GM19438 (cell line): ENCODE measurements around the gene SH3TC1.

ENCODE experiments used
- ATAC-seq: cut with Tn5 transposase; IDR thresholded peaks from one replicate; pipeline ENCODE4 v1.9.1; 2021; ENCODE audit warnings: low read depth; ENCODE audit not compliant: unreplicated experiment

Gene SH3TC1

GRCh38 chr4:8240211-8241041, 41.3 kb downstream of the SH3TC1 start:
- no peak for ATAC-seq

- ATAC-seq = no peak
Measured at GRCh38 chr4:8241211-8241779, 42.2 kb downstream of the SH3TC1 start.

- ATAC-seq = peak; percentile 68
Measured at GRCh38 chr4:8241895-8242696, 43.0 kb downstream of the SH3TC1 start.

- ATAC-seq = no peak
Measured at GRCh38 chr4:8242782-8243560, 43.9 kb downstream of the SH3TC1 start.

GRCh38 chr4:8244001-8244757, 45.1 kb downstream of the SH3TC1 start:
- no peak for ATAC-seq

GRCh38 chr4:8244931-8245460, 45.9 kb downstream of the SH3TC1 start:
- no peak for ATAC-seq

GRCh38 chr4:8245884-8246833, 47.1 kb downstream of the SH3TC1 start:
- ATAC-seq = no peak

- ATAC-seq = no peak
Measured at GRCh38 chr4:8247047-8247930, 48.2 kb downstream of the SH3TC1 start.

- no peak for ATAC-seq
Measured at GRCh38 chr4:8248091-8248490, 49.0 kb downstream of the SH3TC1 start.

- ATAC-seq = no peak
Measured at GRCh38 chr4:8250227-8250626, 51.1 kb downstream of the SH3TC1 start.

- no peak for ATAC-seq
Measured at GRCh38 chr4:8250637-8251036, 51.5 kb downstream of the SH3TC1 start.

- no peak for ATAC-seq
Measured at GRCh38 chr4:8251110-8251883, 52.2 kb downstream of the SH3TC1 start.

GRCh38 chr4:8252301-8253173, 53.4 kb downstream of the SH3TC1 start:
- ATAC-seq = no peak

GRCh38 chr4:8254076-8254475, 55.0 kb downstream of the SH3TC1 start:
- no peak for ATAC-seq

- ATAC-seq = no peak
Measured at GRCh38 chr4:8255698-8256441, 56.8 kb downstream of the SH3TC1 start.
